Measurements from ENCODE around the gene PLXNB2.
A peak's percentile ranks its signal among the peaks of the same experiment; 100 is the strongest.
"Not testable (repeated sequence)": the region's sequence is repeated elsewhere in the genome, so short reads cannot be mapped to it uniquely, and the experiment has no call there.

The PLXNB2 gene

GRCh38 chr22:50326225-50326955, 18.9 kb upstream of the PLXNB2 start:
- DNase-seq = no peak

GRCh38 chr22:50325444-50326224, 18.2 kb upstream of the PLXNB2 start:
- no peak for DNase-seq

- no peak for DNase-seq
These were observed 16.5 kb upstream of the PLXNB2 start for GRCh38 chr22:50323900-50324299.

- DNase-seq = not testable (repeated sequence)
These were observed 15.1 kb upstream of the PLXNB2 start for GRCh38 chr22:50322382-50323104.

GRCh38 chr22:50320671-50321325, 13.4 kb upstream of the PLXNB2 start:
- DNase-seq = no peak

- DNase-seq = no peak
These were observed 12.7 kb upstream of the PLXNB2 start for GRCh38 chr22:50320116-50320515.

- DNase-seq = no peak
These were observed 12.1 kb upstream of the PLXNB2 start for GRCh38 chr22:50319503-50319951.

- DNase-seq = no peak
These were observed 11.4 kb upstream of the PLXNB2 start for GRCh38 chr22:50318698-50319411.

- DNase-seq = no peak
These were observed 10.9 kb upstream of the PLXNB2 start for GRCh38 chr22:50318356-50318697.

- DNase-seq = no peak
These were observed 10.2 kb upstream of the PLXNB2 start for GRCh38 chr22:50317674-50318073.

GRCh38 chr22:50317178-50317577, 9.7 kb upstream of the PLXNB2 start:
- no peak for DNase-seq

GRCh38 chr22:50316114-50317065, 8.9 kb upstream of the PLXNB2 start:
- DNase-seq = no peak

GRCh38 chr22:50315289-50316113, 8.1 kb upstream of the PLXNB2 start:
- DNase-seq = no peak

GRCh38 chr22:50314455-50315288, 7.2 kb upstream of the PLXNB2 start:
- DNase-seq = peak; percentile 39 to 64 (median 56)

GRCh38 chr22:50314081-50314454, 6.6 kb upstream of the PLXNB2 start:
- DNase-seq = no peak

GRCh38 chr22:50313600-50313999, 6.2 kb upstream of the PLXNB2 start:
- DNase-seq = no peak

- no peak for DNase-seq
These were observed 5.6 kb upstream of the PLXNB2 start for GRCh38 chr22:50313021-50313420.

GRCh38 chr22:50312371-50312770, 4.9 kb upstream of the PLXNB2 start:
- no peak for DNase-seq

GRCh38 chr22:50311606-50312351, 4.3 kb upstream of the PLXNB2 start:
- DNase-seq = no peak

Data from activated CD4-positive, CD25-positive, alpha-beta regulatory T cell (primary cell).